Measurements from ENCODE around the gene CPE. TPM values are rescaled to one million over a fixed set of nuclear protein-coding genes. Genes with fewer than 3 reads are reported as not detected.
"Not testable (repeated sequence)": the region's sequence is repeated elsewhere in the genome, so short reads cannot be mapped to it uniquely, and the experiment has no call there.

CPE gene
- total RNA-seq, 4 donors from 2014 or later = 25.2 to 66.2 (median 41.9) TPM

DNA sequence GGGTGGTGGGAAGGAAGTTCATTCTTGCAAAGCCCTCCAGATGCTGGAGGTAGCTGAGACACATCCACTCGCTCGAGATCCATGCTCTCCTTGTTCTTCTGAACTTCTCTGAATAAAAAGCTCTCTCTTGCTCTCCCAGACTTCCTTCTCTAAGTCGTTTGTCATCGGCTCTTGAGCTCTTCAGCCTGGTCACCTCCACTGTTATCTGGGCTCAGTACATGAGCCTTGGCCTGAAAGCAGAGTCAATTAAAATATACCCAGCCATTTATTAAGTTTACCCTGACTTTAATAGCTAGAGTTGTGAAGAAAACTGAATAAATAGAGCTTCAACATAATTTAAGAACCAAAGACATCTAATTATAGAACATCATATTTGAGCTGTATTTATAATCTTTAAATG lies 99.0 kb downstream of the CPE start:
- H3K4me3 ChIP-seq (ENCODE audit: low read depth, poor library complexity, severe bottlenecking) = no peak overlapping the region
- TF ChIP-seq POLR2A (IDR thresholded peaks at IDR 0.05) = no peak
- TF ChIP-seq, protein P1, sequence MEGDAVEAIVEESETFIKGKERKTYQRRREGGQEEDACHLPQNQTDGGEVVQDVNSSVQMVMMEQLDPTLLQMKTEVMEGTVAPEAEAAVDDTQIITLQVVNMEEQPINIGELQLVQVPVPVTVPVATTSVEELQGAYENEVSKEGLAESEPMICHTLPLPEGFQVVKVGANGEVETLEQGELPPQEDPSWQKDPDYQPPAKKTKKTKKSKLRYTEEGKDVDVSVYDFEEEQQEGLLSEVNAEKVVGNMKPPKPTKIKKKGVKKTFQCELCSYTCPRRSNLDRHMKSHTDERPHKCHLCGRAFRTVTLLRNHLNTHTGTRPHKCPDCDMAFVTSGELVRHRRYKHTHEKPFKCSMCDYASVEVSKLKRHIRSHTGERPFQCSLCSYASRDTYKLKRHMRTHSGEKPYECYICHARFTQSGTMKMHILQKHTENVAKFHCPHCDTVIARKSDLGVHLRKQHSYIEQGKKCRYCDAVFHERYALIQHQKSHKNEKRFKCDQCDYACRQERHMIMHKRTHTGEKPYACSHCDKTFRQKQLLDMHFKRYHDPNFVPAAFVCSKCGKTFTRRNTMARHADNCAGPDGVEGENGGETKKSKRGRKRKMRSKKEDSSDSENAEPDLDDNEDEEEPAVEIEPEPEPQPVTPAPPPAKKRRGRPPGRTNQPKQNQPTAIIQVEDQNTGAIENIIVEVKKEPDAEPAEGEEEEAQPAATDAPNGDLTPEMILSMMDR (IDR thresholded peaks at IDR 0.05) = no peak
- WGBS, 2 donors = 84 to 87% methylated on average over 4 of the region's 4 CpGs
- DNase-seq (ENCODE audit: low spot score in 2 of 2) = no peak
- intact Hi-C loops (cut with DNase I; ENCODE audit: low total_unique reads) = no loop called here

GRCh38 chr4:165478260-165478659 lies 99.5 kb downstream of the CPE start:
- intact Hi-C loops (cut with DNase I; ENCODE audit: low total_unique reads) = no loop called here
- H3K4me3 ChIP-seq (ENCODE audit: low read depth, poor library complexity, severe bottlenecking) = no peak overlapping the region
- no peak for DNase-seq (ENCODE audit: low spot score in 2 of 2)
- 100% methylated on average over 1 of the region's 1 CpG for WGBS, 2 donors
- TF ChIP-seq, protein P1 (IDR thresholded peaks at IDR 0.05) = no peak
- no peak for TF ChIP-seq POLR2A (IDR thresholded peaks at IDR 0.05)

- no peak for DNase-seq (ENCODE audit: low spot score in 2 of 2)
- intact Hi-C loops (cut with DNase I; ENCODE audit: low total_unique reads) = no loop called here
- no peak overlapping the region for H3K4me3 ChIP-seq (ENCODE audit: low read depth, poor library complexity, severe bottlenecking)
- TF ChIP-seq, protein P1 (IDR thresholded peaks at IDR 0.05) = no peak
- no peak for TF ChIP-seq POLR2A (IDR thresholded peaks at IDR 0.05)
- 74 to 75% methylated on average over 3 of the region's 3 CpGs for WGBS, 2 donors
These were observed 102.4 kb downstream of the CPE start for GRCh38 chr4:165481053-165481835.

DNA sequence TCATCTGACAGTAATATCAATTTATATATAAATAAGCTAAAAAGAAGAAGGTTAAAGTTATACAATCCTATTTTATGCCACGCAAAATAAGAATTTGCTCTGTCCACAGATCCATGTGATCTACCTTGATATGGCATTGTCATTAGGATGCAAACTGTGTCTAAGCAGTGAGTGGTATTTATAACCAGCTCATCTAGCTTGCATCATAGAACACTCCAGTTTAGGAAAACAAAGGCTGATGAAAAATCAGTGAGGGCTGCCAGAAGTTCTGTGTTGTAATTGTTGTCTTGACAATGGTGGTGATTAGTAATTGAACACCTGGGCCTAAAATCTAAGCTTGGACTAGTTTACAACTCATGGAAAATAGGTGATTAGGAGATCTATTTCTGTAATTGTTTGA lies 111.0 kb downstream of the CPE start:
- 81 to 94% methylated on average over 1 of the region's 1 CpG for WGBS, 2 donors

DNA sequence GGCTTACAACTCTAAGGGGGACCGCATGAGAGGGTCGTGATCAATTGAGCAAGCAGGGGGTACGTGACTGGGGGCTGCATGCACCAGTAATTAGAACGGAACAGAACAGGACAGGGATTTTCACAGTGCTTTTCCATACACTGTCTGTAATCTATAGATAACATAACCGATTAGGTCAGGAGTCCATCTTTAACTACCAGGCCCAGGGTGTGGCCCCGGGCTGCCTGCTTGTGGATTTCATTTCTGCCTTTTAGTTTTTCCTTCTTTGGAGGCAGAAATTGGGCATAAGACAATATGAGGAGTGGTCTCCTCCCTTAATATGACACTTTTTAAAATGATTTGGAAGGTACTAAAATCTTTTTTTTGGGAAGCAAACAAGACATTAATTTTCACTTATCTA lies 113.8 kb downstream of the CPE start:
- H3K4me3 ChIP-seq (ENCODE audit: low read depth, poor library complexity, severe bottlenecking); DNase-seq (ENCODE audit: low spot score in 2 of 2); intact Hi-C loops (cut with DNase I; ENCODE audit: low total_unique reads): not testable (repeated sequence)
- 87 to 91% methylated on average over 6 of the region's 6 CpGs for WGBS, 2 donors

More for the DNA sequence above, 111.0 kb downstream of the CPE start:
- no peak overlapping the region for H3K4me3 ChIP-seq (ENCODE audit: low read depth, poor library complexity, severe bottlenecking)
- DNase-seq (ENCODE audit: low spot score in 2 of 2) = no peak
- intact Hi-C loops (cut with DNase I; ENCODE audit: low total_unique reads) = no loop called here
- no peak for TF ChIP-seq POLR2A (IDR thresholded peaks at IDR 0.05)
- TF ChIP-seq, protein P1 (IDR thresholded peaks at IDR 0.05) = no peak

DNA sequence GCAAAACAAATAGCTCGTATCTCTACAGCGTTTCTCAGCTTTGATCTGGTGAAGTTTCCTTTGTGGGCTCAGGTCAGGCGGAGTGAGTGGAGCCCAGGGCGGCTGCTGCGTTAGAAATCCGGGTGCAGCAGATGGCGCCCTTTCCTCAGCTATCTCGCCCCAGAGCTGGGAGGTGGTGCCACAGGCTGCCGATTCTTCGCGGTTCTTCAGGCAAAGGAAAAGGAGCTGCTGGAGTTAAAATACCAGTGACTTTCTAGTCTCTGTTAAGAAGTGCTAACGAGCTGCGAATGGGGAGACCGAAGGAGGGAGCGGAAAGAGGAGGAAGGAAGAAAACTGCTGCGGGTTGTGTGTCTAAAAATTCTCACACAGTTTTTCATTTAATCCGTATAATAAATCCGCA lies 114.6 kb downstream of the CPE start:
- WGBS, 2 donors = 21 to 22% methylated on average over 18 of the region's 18 CpGs
- no peak for TF ChIP-seq POLR2A (IDR thresholded peaks at IDR 0.05)
- TF ChIP-seq, protein P1 (IDR thresholded peaks at IDR 0.05) = no peak
- peak; percentile 48 to 92 for DNase-seq (ENCODE audit: low spot score in 2 of 2)
- no peak overlapping the region for H3K4me3 ChIP-seq (ENCODE audit: low read depth, poor library complexity, severe bottlenecking)
- intact Hi-C loops (cut with DNase I; ENCODE audit: low total_unique reads) = no loop called here

All from lower leg skin (tissue), 4 donors.